CD4-positive, alpha-beta T cell (primary cell): ENCODE measurements around the gene CH25H. TPM values are rescaled to one million over a fixed set of nuclear protein-coding genes. Genes with fewer than 3 reads are reported as not detected.
A peak's percentile ranks its signal among the peaks of the same experiment; 100 is the strongest.

Source experiments
- ATAC-seq: fragments of 200-7000 bp; cut with Tn5 transposase; one replicate; pipeline ENCODE4 v1.10.0; 2022; ENCODE audit warnings: mild to moderate bottlenecking; ENCODE audit not compliant: poor library complexity
- CTCF ChIA-PET: fragments of 350-600 bp; sonication (Branson Sonifier 250); formaldehyde crosslinking; loops from one replicate; lab custom pipeline; 2021; ENCODE audit warnings: antibody characterized with exemption, inconsistent platforms; lab: Charles Lee
- POLR2A ChIA-PET: fragments of 350-600 bp; sonication (Branson Sonifier 250); formaldehyde crosslinking; loops from one replicate; lab custom pipeline; 2021; ENCODE audit warnings: antibody characterized with exemption, inconsistent platforms; lab: Charles Lee
- DNase-seq, 14 experiments: peaks; one replicate each; pipeline ENCODE4 v3.0.0-alpha.2; 2013 to 2020; ENCODE audit warnings: mixed read lengths in 2 of 14
- H3K27ac ChIP-seq, 2 donors: one replicate each; pipeline versions ENCODE4 v1.5.1 to v1.7.0; 2013; ENCODE audit warnings: low read length in 2 of 2, low read depth in 1 of 2, mild to moderate bottlenecking in 1 of 2
- H3K27me3 ChIP-seq, 2 experiments: 1 replicate in 1 of 2; 2 replicates in 1 of 2; pipeline versions ENCODE4 v1.6.1 to v1.7.0; 2013; ENCODE audit warnings: low read length in 2 of 2, control low read depth in 1 of 2, mild to moderate bottlenecking in 1 of 2, moderate library complexity in 1 of 2; ENCODE audit not compliant: insufficient read depth in 2 of 2, control insufficient read depth in 1 of 2
- H3K36me3 ChIP-seq: one replicate; pipeline ENCODE4 v1.6.1; 2013; ENCODE audit warnings: low read length, control low read depth; ENCODE audit not compliant: insufficient read depth
- H3K4me1 ChIP-seq: one replicate; pipeline ENCODE4 v1.6.1; 2013; ENCODE audit warnings: low read length, control low read depth; ENCODE audit not compliant: insufficient read depth
- H3K4me3 ChIP-seq: one replicate; pipeline ENCODE4 v1.5.1; 2013; ENCODE audit warnings: mild to moderate bottlenecking, low read length, moderate library complexity
- H3K9me3 ChIP-seq, 2 experiments: 1 replicate in 1 of 2; 2 replicates in 1 of 2; pipeline versions ENCODE4 v1.6.1 to v1.7.0; 2013; ENCODE audit warnings: low read length in 2 of 2, mild to moderate bottlenecking in 2 of 2, control low read depth in 1 of 2, moderate library complexity in 1 of 2; ENCODE audit not compliant: control insufficient read depth in 1 of 2, insufficient read depth in 1 of 2
- H3K27ac Mint-ChIP-seq: one replicate; pipeline ENCODE4 v1.8.0; 2020; ENCODE audit warnings: mixed read lengths
- H3K27me3 Mint-ChIP-seq: one replicate; pipeline ENCODE4 v1.8.0; 2021; ENCODE audit warnings: mixed read lengths
- H3K36me3 Mint-ChIP-seq: one replicate; pipeline ENCODE4 v1.8.0; 2021; ENCODE audit warnings: low read depth, mixed read lengths
- H3K4me1 Mint-ChIP-seq: one replicate; pipeline ENCODE4 v1.8.0; 2021; ENCODE audit warnings: low read depth, mixed read lengths
- H3K4me3 Mint-ChIP-seq: one replicate; pipeline ENCODE4 v1.8.0; 2020; ENCODE audit warnings: mild to moderate bottlenecking, mixed read lengths
- H3K9me3 Mint-ChIP-seq: one replicate; pipeline ENCODE4 v1.8.0; 2020; ENCODE audit warnings: mixed read lengths
- CTCF ChIP-seq: fragments of 200-600 bp; IDR thresholded peaks from one replicate; pipeline ENCODE4 v1.8.0; 2022; ENCODE audit warnings: antibody characterized with exemption, mild to moderate bottlenecking
- intact Hi-C, 2 experiments: fragments of 100-400 bp; cut with DNase I in 1 of 2; cut with micrococcal nuclease in 1 of 2; formaldehyde crosslinking; loops; one replicate each; pipeline versions ENCODE4 v1.15.1 to v1.9.0; 2023 to 2025; cut with DNase I, micrococcal nuclease
- total RNA-seq, 174 experiments: library from RNA in 2 of 174; stranded (reverse) in 2 of 174; gene quantifications; one replicate each; pipeline ENCODE4 v1.2.3 and lab custom pipeline; 2021 to 2026

CH25H gene
- total RNA-seq, 2 experiments from 2014 or later: 0.49 to 0.50 TPM

DNA sequence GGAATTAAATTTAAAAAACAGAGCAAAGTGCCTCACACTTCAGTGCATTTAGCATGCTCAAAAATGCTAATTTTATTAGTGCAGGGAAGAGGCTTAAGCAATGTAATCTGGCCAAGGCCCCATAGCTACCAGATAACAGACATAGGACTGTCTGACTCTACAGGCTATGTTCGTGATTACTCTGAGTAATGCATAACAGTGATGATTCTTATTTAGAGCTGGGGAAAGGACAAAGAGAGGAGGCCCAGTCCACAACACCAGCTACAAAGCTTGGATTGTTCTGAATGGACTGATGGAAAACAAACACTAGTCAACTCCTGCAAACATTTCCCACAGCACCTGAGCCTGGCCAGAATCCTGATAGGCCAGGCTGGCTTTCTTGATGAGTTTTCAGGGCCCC is 8.4 kb upstream of the CH25H start:
- CTCF ChIA-PET: interaction anchor here (1.0 to 2.4 kb wide), 2 partner anchors 29 to 186 kb away, joined by 3 to 12 read pairs; no protein-coding TSS in a partner anchor
- ATAC-seq: no peak
- H3K27ac Mint-ChIP-seq: no peak overlapping the region
- intact Hi-C loops: loop anchor here in 1 of 2 experiments (2.0 to 10.0 kb wide), 3 partner anchors 379 to 651 kb away; no protein-coding TSS in a partner anchor
- H3K27ac ChIP-seq: no peak overlapping the region
- H3K36me3 ChIP-seq: peaks cover 21% of the 10 kb centered on the region
- H3K4me1 ChIP-seq: peaks cover 3% of the 10 kb centered on the region
- POLR2A ChIA-PET: interaction anchor here (1.2 kb wide), 1 partner anchor 8 kb away, joined by 3 read pairs; the partner anchor contains the start of gene CH25H
- no peaks in the 10 kb centered on the region for H3K9me3 ChIP-seq
- H3K4me3 Mint-ChIP-seq: no peak overlapping the region
- H3K9me3 Mint-ChIP-seq: no peaks in the 10 kb centered on the region
- DNase-seq: no peak
- no peaks in the 10 kb centered on the region for H3K27me3 ChIP-seq
- peaks cover 43% of the 10 kb centered on the region for H3K36me3 Mint-ChIP-seq
- H3K4me3 ChIP-seq: no peak overlapping the region
- H3K27me3 Mint-ChIP-seq: peaks cover 14% of the 10 kb centered on the region
- peaks cover 10% of the 10 kb centered on the region for H3K4me1 Mint-ChIP-seq
- TF ChIP-seq CTCF: no peak

DNA sequence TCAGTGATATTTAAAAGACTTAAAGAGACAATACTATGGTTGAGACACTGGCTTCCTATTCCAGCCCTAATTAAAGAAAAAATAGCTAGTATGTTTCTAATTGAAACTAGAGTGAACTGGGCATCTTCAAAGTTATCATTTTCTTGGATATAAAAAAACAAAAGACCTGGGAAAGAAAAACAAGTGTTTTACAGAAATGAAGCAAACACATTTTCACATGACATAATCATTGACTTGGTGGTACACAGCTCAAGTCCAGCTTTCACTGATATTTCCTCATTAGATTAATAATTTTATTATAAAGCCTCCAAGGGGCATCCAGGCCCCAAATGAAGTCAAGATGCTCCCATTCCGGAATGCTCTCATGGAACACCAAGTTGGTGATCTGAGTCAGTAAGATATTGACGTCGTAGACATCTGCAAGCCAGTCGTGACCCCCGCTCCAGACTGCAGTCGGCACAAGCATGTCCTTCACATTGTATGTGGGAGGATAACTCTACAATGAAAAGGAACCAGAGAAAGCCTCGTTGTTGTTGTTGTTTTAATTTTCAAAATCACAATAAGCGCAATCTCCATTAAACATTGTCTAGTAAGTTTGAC is 7.5 kb upstream of the CH25H start:
- ATAC-seq (no peak), DNase-seq (no peak)
- Histone ChIP-seq H3K27me3 (peaks cover 2 to 6% of the 10 kb centered on the region in 2 experiments), H3K4me3 (no peak overlapping the region), H3K9me3 (no peaks in the 10 kb centered on the region), H3K36me3 (peaks cover 14% of the 10 kb centered on the region), H3K27ac (no peak overlapping the region), H3K4me1 (peaks cover 3% of the 10 kb centered on the region)
- no peak for TF ChIP-seq CTCF
- intact Hi-C loops: loop anchor here in 1 of 2 experiments (1.0 to 10.0 kb wide), 4 partner anchors 279 to 650 kb away; no protein-coding TSS in a partner anchor
- H3K27me3 Mint-ChIP-seq: peaks cover 21% of the 10 kb centered on the region
- peaks cover 10% of the 10 kb centered on the region for H3K4me1 Mint-ChIP-seq
- H3K4me3 Mint-ChIP-seq: no peak overlapping the region
- H3K9me3 Mint-ChIP-seq: no peaks in the 10 kb centered on the region
- ChIA-PET CTCF (interaction anchor here (2.4 to 2.5 kb wide), 2 partner anchors 185 to 281 kb away, joined by 12 to 17 read pairs; no protein-coding TSS in a partner anchor), POLR2A (interaction anchor here (1.7 kb wide), 1 partner anchor 200 kb away, joined by 5 read pairs; the partner anchor contains the start of gene IFIT5)
- H3K36me3 Mint-ChIP-seq: peaks cover 34% of the 10 kb centered on the region
- H3K27ac Mint-ChIP-seq: no peak overlapping the region

DNA sequence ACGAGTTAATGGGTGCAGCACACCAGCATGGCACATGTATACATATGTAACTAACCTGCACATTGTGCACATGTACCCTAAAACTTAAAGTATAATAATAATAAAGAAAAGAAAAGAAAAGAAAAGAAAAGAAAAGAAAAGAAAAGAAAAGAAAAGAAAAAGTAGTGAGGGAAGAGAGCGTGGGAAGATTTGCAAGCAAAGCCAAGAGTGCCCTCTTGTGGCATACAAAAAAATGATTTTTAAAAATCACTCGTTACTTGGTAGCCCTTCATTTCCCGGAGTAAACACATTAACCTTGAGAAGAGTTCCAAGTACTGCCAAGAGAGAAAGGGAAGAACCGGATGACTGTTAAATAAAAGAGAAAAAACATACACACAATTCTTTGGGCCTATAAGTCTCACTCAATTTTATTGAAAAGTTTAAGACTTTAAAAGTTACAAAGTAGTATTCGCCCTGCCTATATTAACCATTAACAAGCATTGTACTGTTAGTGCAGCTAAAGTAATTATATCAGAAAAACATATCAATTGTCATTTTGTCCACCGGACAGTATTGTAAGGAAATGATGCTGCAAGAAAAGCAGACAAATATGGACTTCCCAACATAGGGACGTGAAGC is 6.2 kb upstream of the CH25H start:
- intact Hi-C loops: loop anchor here (1.0 to 10.0 kb wide), 3 partner anchors 183 to 648 kb away; no protein-coding TSS in a partner anchor
- Histone ChIP-seq H3K27ac (no peak overlapping the region), H3K36me3 (peaks cover 14% of the 10 kb centered on the region), H3K4me3 (no peak overlapping the region), H3K4me1 (peaks cover 5% of the 10 kb centered on the region), H3K27me3 (peaks cover 6 to 17% of the 10 kb centered on the region in 2 experiments), H3K9me3 (no peaks in the 10 kb centered on the region)
- H3K9me3 Mint-ChIP-seq: no peaks in the 10 kb centered on the region
- peaks cover 27% of the 10 kb centered on the region for H3K36me3 Mint-ChIP-seq
- peaks cover 10% of the 10 kb centered on the region for H3K4me1 Mint-ChIP-seq
- peak; percentile 53 for ATAC-seq
- H3K27me3 Mint-ChIP-seq: peaks cover 35% of the 10 kb centered on the region
- CTCF ChIA-PET: interaction anchor here (0.6 to 2.5 kb wide), 4 partner anchors 34 to 279 kb away, joined by 3 to 17 read pairs (median 8); no protein-coding TSS in a partner anchor
- peak in 3 of 14 experiments; percentile 57 to 67 (median 66) for DNase-seq
- H3K27ac Mint-ChIP-seq: no peak overlapping the region
- H3K4me3 Mint-ChIP-seq: no peak overlapping the region
- POLR2A ChIA-PET: interaction anchor here (1.7 kb wide), 1 partner anchor 201 kb away, joined by 5 read pairs; the partner anchor contains the start of gene IFIT5
- TF ChIP-seq CTCF: peak; percentile 79
